HT-29 (cell line): ENCODE measurements around the gene MOCOS. TPM values are rescaled to one million over a fixed set of nuclear protein-coding genes. Genes with fewer than 3 reads are reported as not detected.
A peak's percentile ranks its signal among the peaks of the same experiment; 100 is the strongest.
"Not testable (repeated sequence)": the region's sequence is repeated elsewhere in the genome, so short reads cannot be mapped to it uniquely, and the experiment has no call there.

Source experiments
- DNase-seq: peaks from one replicate; pipeline ENCODE4 v3.0.0-alpha.2; 2015; ENCODE audit warnings: low spot score
- total RNA-seq: library from RNA; depleted of rRNA; stranded (reverse); fragments of >200 nt; shearing (Covaris generic); gene quantifications from 2 replicates; pipeline ENCODE4 v1.2.3, GENCODE V29; 2014; rRNA removed

Gene MOCOS
- total RNA-seq, result 5.9 and 6.2 TPM in 2 replicates

GRCh38 chr18:36187193-36187825, at the start of gene MOCOS:
Gene MOCOS (plus strand): TSS chr18:36187497. CDS start chr18:36187540, 43 bp downstream.
- peak; percentile 69 for DNase-seq

GRCh38 chr18:36139245-36139644, 48.1 kb upstream of the MOCOS start:
- DNase-seq, result no peak

GRCh38 chr18:36141576-36141975, 45.7 kb upstream of the MOCOS start:
- DNase-seq, result no peak

- DNase-seq, result no peak
Measured at GRCh38 chr18:36142751-36143150, 44.5 kb upstream of the MOCOS start.

- no peak for DNase-seq
Measured at GRCh38 chr18:36143391-36143790, 43.9 kb upstream of the MOCOS start.

GRCh38 chr18:36149514-36150289, 37.6 kb upstream of the MOCOS start:
- no peak for DNase-seq

- DNase-seq, result no peak
Measured at GRCh38 chr18:36152781-36153180, 34.5 kb upstream of the MOCOS start.

GRCh38 chr18:36153203-36153602, 34.1 kb upstream of the MOCOS start:
- DNase-seq, result no peak

GRCh38 chr18:36153771-36154170, 33.5 kb upstream of the MOCOS start:
- no peak for DNase-seq

GRCh38 chr18:36155851-36156757, 31.2 kb upstream of the MOCOS start:
- no peak for DNase-seq

GRCh38 chr18:36157441-36157840, 29.9 kb upstream of the MOCOS start:
- DNase-seq, result no peak

GRCh38 chr18:36158266-36158867, 28.9 kb upstream of the MOCOS start:
- DNase-seq, result no peak

GRCh38 chr18:36160959-36161371, 26.3 kb upstream of the MOCOS start:
- no peak for DNase-seq

GRCh38 chr18:36162981-36163380, 24.3 kb upstream of the MOCOS start:
- DNase-seq, result no peak

GRCh38 chr18:36167692-36168218, 19.5 kb upstream of the MOCOS start:
- DNase-seq, result no peak

- DNase-seq, result not testable (repeated sequence)
Measured at GRCh38 chr18:36168296-36168695, 19.0 kb upstream of the MOCOS start.

- DNase-seq, result no peak
Measured at GRCh38 chr18:36169938-36170337, 17.4 kb upstream of the MOCOS start.

GRCh38 chr18:36175481-36175880, 11.8 kb upstream of the MOCOS start:
- DNase-seq, result no peak

- DNase-seq, result no peak
Measured at GRCh38 chr18:36176177-36176584, 11.1 kb upstream of the MOCOS start.

GRCh38 chr18:36176711-36177110, 10.6 kb upstream of the MOCOS start:
- no peak for DNase-seq

GRCh38 chr18:36177913-36178312, 9.4 kb upstream of the MOCOS start:
- DNase-seq, result no peak
